GM18498 (cell line): Measurements from ENCODE around the gene LIN28B.

Experiments
- ATAC-seq: cut with Tn5 transposase; IDR thresholded peaks from one replicate; pipeline ENCODE4 v1.9.1; 2021; ENCODE audit warnings: mild to moderate bottlenecking, moderate library complexity; ENCODE audit not compliant: unreplicated experiment

The LIN28B gene

DNA sequence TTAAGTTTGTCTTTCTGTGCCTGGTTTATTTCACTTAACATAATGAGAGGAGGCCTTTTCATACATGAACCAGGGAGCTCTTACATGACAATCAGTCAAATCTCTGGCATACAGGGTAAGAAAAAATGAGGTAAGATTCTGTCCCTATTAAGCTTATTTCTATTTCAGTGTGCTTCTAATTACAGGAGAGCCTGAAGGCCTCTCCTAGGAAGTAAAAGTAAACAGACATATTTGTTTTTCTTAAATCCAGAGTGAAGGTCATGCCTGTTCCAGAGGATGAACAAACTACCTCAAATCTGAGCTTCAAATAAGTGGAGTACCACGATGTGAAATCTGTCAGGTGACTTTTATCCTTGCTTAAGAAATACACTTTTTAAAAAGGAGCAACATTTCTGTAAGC lies 150.3 kb downstream of the LIN28B start:
- ATAC-seq, result no peak

DNA sequence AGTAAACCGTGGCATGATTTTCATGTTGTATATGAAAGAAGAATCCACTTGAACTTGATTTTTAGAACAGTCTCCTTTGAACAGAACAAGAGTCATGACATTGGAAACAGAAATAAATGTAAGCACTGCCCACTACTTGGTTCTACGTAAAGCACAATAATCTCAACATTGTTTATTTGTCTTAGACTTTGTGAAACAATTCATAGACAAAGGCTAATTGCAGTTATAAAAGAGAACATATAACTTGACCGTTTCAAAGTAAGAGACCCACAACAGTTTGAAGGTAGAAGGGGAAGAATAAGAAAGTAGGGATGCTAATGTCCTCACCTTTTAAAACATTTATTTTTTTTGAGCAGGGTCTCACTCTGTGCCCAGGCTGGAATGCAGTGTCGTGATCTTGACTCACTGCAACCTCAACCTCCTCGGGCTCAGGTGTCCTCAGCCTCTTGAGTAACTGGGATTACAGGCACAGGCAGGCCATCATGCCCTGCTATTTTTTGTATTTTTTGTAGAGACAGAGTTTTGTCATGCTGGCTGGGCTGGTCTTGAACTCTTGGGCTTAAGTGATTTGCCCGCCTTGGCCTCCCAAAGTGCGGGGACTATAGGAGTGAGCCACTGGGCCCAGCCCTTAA lies 151.8 kb downstream of the LIN28B start:
- ATAC-seq, result no peak

DNA sequence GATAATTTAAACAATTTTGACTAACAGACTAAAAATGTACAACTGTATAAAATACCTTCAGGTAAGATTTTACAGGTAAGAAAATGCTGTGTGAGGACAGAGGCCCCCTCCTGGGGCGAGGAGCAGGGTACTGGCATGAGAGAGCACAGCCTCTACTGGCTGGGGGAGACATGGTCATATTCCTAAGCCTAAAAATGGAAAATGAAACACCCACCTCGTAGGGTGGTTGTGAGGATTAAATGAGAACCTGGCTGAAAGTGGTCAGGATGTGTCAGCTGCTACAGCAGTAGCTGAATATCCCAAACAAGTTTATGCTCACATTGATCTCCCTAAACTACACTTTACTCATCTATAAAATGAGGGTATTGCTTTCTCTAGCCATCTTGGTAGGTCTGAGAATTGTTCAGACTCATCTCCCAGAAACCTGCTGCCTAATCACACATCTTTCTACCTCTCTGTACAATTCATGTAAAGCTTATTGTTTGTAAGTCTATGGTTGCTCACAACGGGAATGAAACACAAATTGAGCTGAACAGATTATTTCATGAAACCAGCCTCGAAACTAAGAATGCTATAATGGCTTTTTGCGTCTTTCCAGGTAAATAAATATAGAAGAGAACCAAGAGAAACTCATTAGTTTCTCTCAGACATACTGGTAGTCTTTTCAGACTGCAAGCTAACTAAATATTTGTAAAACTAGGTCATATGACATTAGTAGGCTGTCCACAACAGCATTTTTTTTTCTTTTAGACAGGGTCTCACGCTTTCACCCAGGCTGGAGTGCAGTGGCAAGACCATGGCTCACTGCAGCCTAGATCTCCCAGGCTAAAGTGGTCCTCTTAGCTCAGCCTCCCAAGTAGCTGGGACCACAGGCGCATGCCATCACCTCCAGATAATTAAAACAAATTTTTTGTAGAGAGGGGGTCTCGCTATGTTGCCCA lies 153.3 kb downstream of the LIN28B start:
- no peak for ATAC-seq

DNA sequence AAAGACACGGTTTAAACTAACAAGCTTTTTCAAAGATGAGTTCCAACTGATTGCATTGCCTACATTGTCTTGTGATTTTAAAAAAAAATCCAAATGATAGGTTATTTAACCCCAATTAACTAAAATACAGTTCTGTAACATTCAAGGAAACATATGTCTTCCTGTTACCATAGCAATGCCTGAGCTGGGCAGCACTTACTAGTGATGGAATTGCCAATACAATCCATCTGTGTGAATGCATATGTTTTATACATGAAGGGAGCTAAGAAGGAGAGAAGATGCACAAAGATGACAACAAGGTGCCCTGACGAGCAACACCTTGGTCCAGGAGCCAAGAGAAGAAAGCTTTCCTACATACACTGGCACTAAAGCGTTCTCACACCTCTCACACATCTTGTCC lies 154.2 kb downstream of the LIN28B start:
- ATAC-seq, result no peak

DNA sequence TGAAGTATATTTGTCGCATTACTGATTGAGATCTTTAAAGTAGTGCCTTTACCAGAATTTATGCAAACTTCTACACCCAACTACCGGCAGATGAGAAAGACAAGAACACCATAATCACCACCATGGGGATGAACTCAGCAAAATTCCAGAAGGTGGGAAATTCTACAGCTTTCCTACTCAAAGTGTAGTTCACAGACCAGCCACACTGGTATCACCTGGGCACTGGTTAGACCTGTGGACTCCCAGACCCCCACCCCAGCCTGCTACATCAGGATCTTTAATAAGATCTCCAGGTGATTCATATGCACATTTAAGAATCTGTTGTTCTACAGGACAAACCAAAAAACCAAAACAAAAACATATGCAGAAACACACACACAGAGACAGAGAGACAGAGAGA lies 155.0 kb downstream of the LIN28B start:
- no peak for ATAC-seq

DNA sequence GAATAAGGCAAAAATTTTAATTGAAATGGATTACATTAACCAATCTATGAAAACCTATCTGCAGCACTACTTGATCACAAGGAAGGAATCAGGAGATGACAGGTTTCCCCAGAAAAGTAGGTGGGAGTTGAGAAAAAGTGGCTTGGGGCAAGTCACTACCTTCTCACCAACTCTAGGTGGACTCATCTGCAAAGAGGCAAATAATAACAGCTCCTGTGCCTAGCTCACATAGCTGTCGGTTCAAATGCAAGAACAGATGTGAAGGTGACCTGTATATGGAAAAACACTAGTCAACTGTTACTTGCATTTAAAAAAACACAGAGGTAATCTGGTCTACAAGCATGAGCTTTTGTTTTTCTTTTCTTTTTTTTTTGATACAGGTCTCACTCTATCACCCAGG lies 155.7 kb downstream of the LIN28B start:
- no peak for ATAC-seq

DNA sequence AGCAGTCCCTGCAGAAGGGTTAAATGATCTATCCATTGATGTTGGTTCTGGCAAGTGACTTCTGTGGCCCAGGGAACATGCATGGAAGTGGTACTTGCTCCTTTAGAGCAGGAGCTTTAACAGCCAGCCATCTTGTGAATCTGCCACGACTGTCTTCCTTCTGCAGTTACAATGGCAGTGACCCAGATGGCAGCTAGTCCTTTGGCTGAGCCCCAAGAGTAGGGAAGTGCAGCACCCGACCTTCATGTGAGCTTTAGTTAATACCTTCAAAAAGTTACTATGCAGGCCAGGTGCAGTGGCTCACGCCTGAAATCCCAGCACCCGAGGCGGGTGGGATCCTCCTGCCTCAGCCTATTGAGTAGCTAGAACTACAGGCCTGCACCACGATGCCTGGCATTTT lies 156.5 kb downstream of the LIN28B start:
- ATAC-seq, result no peak

DNA sequence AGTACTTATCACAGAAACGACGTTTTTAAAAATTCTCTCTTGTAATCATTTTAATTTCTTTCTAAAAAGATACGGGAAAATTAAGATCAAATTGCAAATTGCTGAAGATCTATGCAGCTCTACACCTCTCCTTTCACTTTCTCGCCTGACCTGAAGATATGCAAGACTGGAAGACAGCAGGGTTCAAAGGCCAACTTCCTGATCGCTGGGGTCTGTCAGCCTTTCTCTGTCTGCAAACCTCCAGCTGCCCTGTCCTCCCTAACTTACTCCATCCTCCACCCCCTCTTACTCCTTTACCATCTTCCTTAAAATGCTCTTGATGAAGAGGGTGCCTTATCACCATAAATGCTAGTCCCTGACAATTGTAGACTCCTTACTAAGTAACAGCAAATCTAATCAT lies 159.2 kb downstream of the LIN28B start:
- ATAC-seq, result no peak

DNA sequence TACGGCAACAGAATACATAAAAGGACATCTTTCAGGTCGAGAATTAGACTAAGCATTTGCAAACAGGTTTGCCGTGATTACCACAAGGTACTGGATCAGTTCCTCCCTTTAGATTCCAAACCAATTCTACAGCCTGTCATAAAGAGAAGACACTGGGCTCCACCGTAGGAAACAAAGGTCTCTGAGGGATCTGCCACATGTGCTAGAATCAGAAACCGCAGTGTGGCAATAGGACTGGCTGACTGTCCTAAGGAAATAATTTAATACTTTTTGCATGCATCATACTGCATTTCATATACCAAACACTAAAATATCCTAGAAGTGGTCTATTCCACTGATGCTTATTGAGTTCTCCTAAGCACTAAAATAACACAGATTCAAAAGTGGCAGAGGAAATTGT lies 163.7 kb downstream of the LIN28B start:
- ATAC-seq, result no peak

DNA sequence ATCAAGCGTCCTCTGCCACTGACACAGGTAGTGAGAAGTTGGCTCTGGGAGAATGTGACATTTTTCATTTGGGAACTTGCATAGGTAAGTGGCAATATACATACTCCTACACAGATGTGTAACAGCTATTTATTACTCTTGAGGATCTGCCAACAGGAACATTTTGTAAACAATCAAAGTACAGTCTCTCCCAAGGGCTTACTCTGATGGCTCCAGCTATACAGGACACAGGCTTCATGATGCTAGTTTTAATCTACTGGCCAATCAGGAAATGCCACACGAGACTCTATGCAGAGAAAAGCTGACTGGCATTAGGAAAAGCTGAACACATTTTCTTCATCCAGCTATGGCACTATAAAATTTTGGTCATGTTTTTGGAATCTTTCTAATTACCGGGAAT lies 165.1 kb downstream of the LIN28B start:
- no peak for ATAC-seq

DNA sequence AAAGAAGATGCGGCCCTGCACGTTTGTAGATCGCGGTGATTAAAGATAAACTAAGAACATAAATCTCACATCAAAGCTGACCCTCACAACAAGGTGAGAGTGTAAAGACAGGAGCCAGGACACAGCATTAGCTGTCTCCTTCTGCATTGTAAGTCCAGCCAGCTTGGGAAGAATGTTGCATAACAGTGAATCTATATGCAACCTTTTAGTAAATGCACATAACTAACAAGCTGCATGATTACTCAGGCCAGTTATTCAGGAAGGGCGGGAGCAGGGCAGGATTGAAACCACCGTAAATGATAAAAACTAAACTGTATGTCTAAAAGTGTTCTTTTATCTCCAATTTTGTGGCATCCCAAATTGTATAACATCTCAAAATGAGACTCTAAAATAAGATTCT lies 165.8 kb downstream of the LIN28B start:
- no peak for ATAC-seq
